ENCODE results near the gene TAS2R9.
"Not testable (repeated sequence)": the region's sequence is repeated elsewhere in the genome, so short reads cannot be mapped to it uniquely, and the experiment has no call there.

The TAS2R9 gene

GRCh38 chr12:10810068-10810467, at the start of gene TAS2R9:
TAS2R9 (minus strand) TSS chr12:10810168; CDS start chr12:10810075, 93 bp downstream.
- no peak for DNase-seq

- DNase-seq: no peak
Measured at GRCh38 chr12:10855807-10856206, 45.8 kb upstream of the TAS2R9 start.

- DNase-seq: no peak
Measured at GRCh38 chr12:10853776-10854175, 43.8 kb upstream of the TAS2R9 start.

GRCh38 chr12:10851243-10851858, 41.4 kb upstream of the TAS2R9 start:
- DNase-seq: no peak

- DNase-seq: no peak
Measured at GRCh38 chr12:10849425-10849878, 39.5 kb upstream of the TAS2R9 start, which contains the start of gene PRR4. PRR4 (minus strand) TSS chr12:10849475; CDS start chr12:10849437, 38 bp downstream.

GRCh38 chr12:10847744-10848143, 37.8 kb upstream of the TAS2R9 start:
- no peak for DNase-seq

- DNase-seq: no peak
Measured at GRCh38 chr12:10842862-10843261, 32.9 kb upstream of the TAS2R9 start.

GRCh38 chr12:10838461-10838860, 28.5 kb upstream of the TAS2R9 start:
- no peak for DNase-seq

GRCh38 chr12:10829994-10830393, 20.0 kb upstream of the TAS2R9 start:
- no peak for DNase-seq

- no peak for DNase-seq
Measured at GRCh38 chr12:10826258-10826657, 16.3 kb upstream of the TAS2R9 start, which contains the start of gene TAS2R10. TAS2R10 (minus strand) TSS chr12:10826358; CDS start chr12:10826269, 89 bp downstream.

- no peak for DNase-seq
Measured at GRCh38 chr12:10824957-10825356, 15.0 kb upstream of the TAS2R9 start.

GRCh38 chr12:10811883-10812536, 2.0 kb upstream of the TAS2R9 start:
- DNase-seq: no peak

GRCh38 chr12:10807186-10807585, 2.8 kb downstream of the TAS2R9 start, which contains the start of gene TAS2R8:
TAS2R8 (minus strand) TSS chr12:10807286; CDS start chr12:10806980, 306 bp downstream.
- DNase-seq: no peak

GRCh38 chr12:10802587-10802986, 7.4 kb downstream of the TAS2R9 start, which contains the start of gene TAS2R7:
TAS2R7 (minus strand) TSS chr12:10802627; CDS start chr12:10802570, 57 bp downstream.
- no peak for DNase-seq

GRCh38 chr12:10801741-10802140, 8.2 kb downstream of the TAS2R9 start:
- no peak for DNase-seq

GRCh38 chr12:10794222-10794621, 15.7 kb downstream of the TAS2R9 start:
- no peak for DNase-seq

- DNase-seq: not testable (repeated sequence)
Measured at GRCh38 chr12:10791769-10792168, 18.2 kb downstream of the TAS2R9 start.

GRCh38 chr12:10783252-10783651, 26.7 kb downstream of the TAS2R9 start:
- no peak for DNase-seq

GRCh38 chr12:10779103-10779502, 30.9 kb downstream of the TAS2R9 start:
- no peak for DNase-seq

GRCh38 chr12:10771132-10771733, 38.7 kb downstream of the TAS2R9 start:
- DNase-seq: peak; percentile 1

GRCh38 chr12:10759657-10760056, 50.3 kb downstream of the TAS2R9 start:
- no peak for DNase-seq

Measured in DMS153 (cell line).